HL-60/S4 treated with phorbol 12-myristate 13-acetate at 8.2 ng/mL for 4 days and 3 days (cell line): ENCODE measurements around the gene NT5M.

Experiments
- in situ Hi-C: fragments of 300-500 bp; cut with MboI; formaldehyde crosslinking; loops from 2 replicates; pipeline ENCODE4 v1.15.0; 2022; ENCODE audit warnings: low sequenced_read_pairs

The NT5M gene

GRCh38 chr17:17342242-17342945 lies 39.2 kb downstream of the NT5M start:
- in situ Hi-C loops, result no loop called here

GRCh38 chr17:17343160-17343735 lies 40.1 kb downstream of the NT5M start:
- in situ Hi-C loops, result no loop called here

- in situ Hi-C loops, result no loop called here
These were observed 40.8 kb downstream of the NT5M start for GRCh38 chr17:17343896-17344506.

- in situ Hi-C loops, result no loop called here
These were observed 41.5 kb downstream of the NT5M start for GRCh38 chr17:17344507-17345293.

GRCh38 chr17:17345294-17345597 lies 42.1 kb downstream of the NT5M start:
- in situ Hi-C loops, result no loop called here

- in situ Hi-C loops, result no loop called here
These were observed 42.7 kb downstream of the NT5M start for GRCh38 chr17:17345686-17346427.

GRCh38 chr17:17346428-17347233 lies 43.5 kb downstream of the NT5M start:
- in situ Hi-C loops, result no loop called here

- in situ Hi-C loops, result no loop called here
These were observed 44.2 kb downstream of the NT5M start for GRCh38 chr17:17347234-17347955.

- in situ Hi-C loops, result no loop called here
These were observed 45.0 kb downstream of the NT5M start for GRCh38 chr17:17347956-17348871.

- in situ Hi-C loops, result no loop called here
These were observed 45.9 kb downstream of the NT5M start for GRCh38 chr17:17348872-17349723.

- in situ Hi-C loops, result loop anchor here (25.0 kb wide), 1 partner anchor 288 kb away; no protein-coding TSS in a partner anchor
These were observed 46.5 kb downstream of the NT5M start for GRCh38 chr17:17349724-17350106.

- in situ Hi-C loops, result loop anchor here (25.0 kb wide), 1 partner anchor 287 kb away; no protein-coding TSS in a partner anchor
These were observed 47.5 kb downstream of the NT5M start for GRCh38 chr17:17350491-17351355.

GRCh38 chr17:17351356-17351891 lies 48.3 kb downstream of the NT5M start:
- in situ Hi-C loops, result loop anchor here (25.0 kb wide), 1 partner anchor 286 kb away; no protein-coding TSS in a partner anchor

- in situ Hi-C loops, result loop anchor here (25.0 kb wide), 1 partner anchor 285 kb away; no protein-coding TSS in a partner anchor
These were observed 49.0 kb downstream of the NT5M start for GRCh38 chr17:17351901-17352781.
